GM20431 (cell line): ENCODE measurements around the gene RPL39L.

ENCODE experiments used
- in situ Hi-C: fragments of 300-500 bp; cut with MseI, MboI; formaldehyde crosslinking; loops from one replicate; pipeline ENCODE4 v1.15.0; 2020; ENCODE audit warnings: low sequenced_read_pairs; ENCODE audit not compliant: unreplicated experiment

RPL39L gene

GRCh38 chr3:187072511-187072910 is 66.8 kb downstream of the RPL39L start:
- in situ Hi-C loops: no loop called here

GRCh38 chr3:187072102-187072501 is 67.2 kb downstream of the RPL39L start:
- in situ Hi-C loops: no loop called here
